ENCODE measurements around the gene ABLIM1. TPM values are rescaled to one million over a fixed set of nuclear protein-coding genes. Genes with fewer than 3 reads are reported as not detected.

ABLIM1 gene
- total RNA-seq, 1 donor from 2014 or later: 159 TPM

- DNase-seq: no peak
Measured at GRCh38 chr10:114646426-114646825, 11.6 kb downstream of the ABLIM1 start.

DNA sequence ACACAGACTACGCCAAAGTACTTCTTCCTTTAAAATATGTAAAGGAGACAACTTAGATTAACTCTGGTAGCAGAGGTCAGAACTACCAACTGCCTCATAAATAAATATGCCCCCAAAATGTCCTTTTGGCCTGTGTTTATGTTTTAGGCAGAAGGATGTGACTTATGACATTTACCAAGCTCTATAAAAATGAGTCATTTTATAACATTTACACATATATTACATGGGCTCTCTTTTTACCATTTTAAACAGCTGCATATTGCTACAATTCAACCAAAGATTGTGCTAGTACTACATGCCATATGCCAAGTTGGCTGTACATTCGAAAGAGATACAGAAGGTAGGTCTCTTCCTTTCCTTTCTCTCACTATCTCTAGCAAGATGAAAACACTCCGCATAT is 12.4 kb downstream of the ABLIM1 start:
- DNase-seq: no peak

DNA sequence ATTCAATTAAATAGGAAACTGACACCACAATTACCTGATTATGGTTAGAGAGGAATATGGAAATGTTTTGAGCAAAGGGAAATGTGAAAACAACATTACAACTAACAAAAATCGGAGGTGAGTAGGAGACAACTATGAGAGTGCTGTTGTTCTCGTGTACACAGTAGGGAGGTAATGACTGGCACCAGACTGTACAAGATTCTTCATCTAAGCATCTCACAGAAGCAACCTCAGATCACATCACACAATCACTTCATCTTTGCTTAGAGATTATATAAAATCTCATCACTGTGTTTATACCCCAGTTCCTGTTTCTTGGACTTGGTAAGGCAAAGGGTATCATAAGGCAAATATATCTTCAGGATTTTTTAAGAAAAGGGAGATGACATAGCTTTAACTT is 14.9 kb downstream of the ABLIM1 start:
- DNase-seq: no peak

DNA sequence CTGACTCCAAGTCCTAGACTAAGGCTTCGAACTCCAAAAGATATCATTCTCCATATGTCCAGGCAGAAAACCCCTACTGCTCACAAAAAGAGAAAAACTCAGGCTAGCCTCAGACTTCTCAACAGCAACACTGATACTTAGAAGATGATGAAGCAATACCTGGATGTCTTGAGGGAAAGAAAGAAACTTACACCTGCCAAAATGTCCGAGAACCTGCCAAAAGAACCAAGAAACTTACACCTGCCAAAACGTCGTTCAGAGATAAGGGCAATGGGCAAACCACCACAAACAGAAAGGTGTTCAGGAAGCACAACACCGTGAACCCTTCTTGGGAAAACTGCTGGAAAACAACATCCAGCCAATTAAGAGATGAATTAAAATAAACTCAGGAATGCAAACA is 15.3 kb downstream of the ABLIM1 start:
- DNase-seq: no peak

DNA sequence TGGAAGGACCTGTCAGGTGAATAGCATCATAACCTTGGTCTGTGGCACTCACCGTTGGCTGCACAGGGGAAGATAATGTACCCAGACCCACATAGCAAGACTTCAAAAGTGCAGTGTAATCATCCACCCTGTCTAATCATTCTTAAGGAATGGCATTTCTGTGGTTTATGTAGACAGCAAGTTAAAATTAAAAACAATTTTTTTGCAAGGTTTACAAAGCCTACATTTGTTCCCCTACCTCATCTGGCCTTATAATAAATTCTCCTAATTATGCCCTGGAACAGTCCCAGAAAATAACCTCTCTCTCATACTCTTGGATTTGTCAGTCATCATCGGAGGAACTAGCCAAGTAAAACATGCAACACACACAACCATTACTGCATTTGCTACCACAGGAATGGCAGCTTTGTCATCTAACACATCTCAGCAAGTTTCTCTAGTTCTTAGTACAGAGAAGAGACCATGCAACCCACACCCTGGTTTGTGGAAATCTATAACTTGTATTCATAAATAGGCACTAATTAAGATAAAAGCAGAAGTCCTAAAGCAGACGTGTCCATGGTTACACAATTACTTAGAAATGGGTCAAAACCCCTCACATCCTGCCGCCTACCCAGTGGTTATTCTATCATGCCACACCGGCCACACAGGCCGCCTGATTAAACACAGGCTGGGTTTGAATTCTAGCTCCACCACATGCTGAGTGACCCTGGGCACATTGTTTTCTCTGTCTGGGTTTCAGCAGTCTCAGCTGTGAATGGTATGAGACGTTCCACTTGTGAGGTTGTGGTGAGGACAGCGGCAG is 19.1 kb downstream of the ABLIM1 start:
- no peak for DNase-seq

- no peak for DNase-seq
Measured at GRCh38 chr10:114635797-114636550, 22.1 kb downstream of the ABLIM1 start.

GRCh38 chr10:114635101-114635500 is 23.0 kb downstream of the ABLIM1 start:
- DNase-seq: peak; percentile 38

DNA sequence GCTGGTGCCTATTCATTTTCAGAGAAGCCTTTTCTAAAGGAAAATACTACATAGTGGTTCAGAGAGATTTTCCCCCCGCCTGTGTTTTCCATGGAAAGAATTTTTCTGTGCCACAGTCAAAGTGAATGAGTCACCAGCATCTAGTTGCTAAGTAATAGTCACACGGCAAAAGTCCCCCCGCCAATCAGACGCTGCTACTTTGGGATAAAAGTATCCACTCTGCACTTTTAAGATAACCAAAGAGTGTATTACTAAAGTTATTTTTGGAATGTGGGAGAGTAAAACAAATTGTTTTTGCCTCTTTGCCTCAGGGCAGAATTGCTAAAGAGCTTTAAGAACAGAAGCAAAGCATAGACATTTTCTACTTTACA is 23.5 kb downstream of the ABLIM1 start:
- peak; percentile 90 for DNase-seq

DNA sequence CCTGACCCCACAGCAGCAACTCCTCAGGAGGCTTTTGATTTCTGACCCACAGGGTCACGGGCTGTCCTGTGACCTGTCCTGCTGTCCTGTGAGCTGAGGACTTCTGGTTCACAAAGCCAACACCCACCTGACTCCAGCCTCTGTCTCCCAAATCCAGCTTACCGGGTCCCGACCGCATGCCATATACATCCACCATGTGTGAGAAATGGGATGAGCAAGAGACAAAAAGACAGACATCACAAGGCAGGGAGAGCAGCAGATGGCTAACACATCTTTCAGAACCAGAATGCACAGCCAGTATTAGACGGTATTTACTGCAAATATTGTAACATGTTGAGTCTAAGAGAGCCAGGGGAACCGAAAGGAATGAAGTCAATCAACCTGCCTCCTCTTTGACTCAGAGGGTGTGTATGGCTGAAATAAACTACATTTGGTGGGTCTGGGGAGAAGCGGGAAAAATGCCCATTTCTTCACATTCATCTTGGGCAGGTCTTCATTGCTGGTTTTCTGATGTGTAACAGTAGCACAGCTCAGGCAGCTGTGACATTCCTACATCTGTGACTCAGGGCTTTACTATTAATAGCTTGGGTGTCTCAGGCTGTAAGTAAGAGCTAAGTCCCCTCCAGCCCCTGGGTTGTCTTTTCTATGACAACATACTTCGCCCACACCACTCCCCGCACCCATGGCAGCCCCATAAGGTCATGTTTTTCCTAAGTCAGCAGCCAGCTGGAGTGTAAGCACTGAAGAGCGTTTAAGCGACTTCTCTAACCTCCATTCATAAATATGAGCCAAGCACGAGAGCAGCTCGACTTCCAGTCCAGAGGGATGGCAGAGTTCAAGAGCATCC is 25.0 kb downstream of the ABLIM1 start:
- DNase-seq: peak; percentile 76

GRCh38 chr10:114631666-114632417 is 26.2 kb downstream of the ABLIM1 start:
- DNase-seq: peak; percentile 56

DNA sequence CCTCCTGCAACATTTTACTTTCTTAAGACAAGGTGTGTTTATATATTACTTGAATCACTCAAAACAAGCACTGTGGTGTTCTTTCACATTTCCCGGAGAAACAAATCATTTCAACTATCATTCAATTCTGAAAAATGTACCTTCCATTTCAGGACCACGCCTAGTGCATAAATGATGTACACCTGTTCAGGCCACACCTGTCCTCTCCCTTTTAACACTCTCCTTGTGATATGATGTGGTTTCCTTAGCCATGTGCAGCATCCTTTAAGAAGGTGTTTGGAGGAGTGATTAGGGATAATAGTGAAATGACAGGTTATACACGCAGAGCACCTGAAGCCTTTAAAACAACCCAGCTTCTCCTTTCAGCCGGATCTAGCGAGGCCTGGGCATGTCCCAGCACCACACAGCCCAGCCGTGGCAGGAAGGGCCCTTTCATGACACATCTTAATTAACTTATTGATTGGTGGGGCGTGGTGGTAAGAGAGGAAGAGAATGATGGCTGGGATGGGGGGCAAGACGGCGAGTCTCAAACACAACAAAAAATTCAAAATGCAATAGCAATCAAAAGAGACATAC is 26.9 kb downstream of the ABLIM1 start:
- no peak for DNase-seq

DNA sequence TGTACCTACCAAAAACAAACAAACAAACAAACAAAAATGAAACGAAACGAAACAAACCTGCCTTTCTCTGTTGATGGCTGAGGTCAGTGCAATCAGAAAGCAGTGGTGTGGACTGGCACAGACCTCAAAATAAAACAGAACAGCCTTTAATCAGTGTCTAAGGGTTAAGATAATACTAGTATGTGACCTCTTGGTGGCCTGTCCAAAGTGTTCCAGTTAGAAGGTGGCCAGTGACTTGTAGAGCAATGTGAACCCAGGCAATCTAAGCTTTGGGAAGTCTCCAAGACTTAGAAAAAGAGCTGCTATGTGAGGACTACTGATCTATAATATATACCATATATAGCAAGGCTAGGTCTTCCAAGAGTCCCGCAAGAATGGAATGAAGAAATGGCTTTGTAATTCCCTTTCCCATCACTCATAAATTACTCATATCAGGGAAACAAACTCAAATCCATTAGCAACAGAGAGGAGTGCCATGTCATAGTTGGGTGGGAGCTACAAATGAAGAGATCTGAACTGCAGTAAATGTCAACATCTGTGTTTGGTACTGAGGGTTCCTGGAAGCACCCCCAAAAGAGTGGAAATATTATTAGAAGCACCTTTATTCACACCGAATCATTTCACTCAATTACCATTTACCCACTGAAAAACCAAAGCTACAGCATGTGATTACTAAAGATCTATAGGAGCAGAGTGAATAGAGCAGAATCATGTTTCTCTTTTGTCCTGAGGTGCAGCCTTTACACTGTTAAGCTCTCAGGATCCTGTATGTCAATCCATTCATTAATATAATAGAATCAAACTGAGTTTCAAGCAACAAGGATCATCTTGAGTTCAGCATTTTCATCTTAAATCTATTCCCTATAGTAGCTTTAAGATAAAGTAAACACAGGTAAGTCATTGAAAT is 28.0 kb downstream of the ABLIM1 start:
- DNase-seq: no peak

DNA sequence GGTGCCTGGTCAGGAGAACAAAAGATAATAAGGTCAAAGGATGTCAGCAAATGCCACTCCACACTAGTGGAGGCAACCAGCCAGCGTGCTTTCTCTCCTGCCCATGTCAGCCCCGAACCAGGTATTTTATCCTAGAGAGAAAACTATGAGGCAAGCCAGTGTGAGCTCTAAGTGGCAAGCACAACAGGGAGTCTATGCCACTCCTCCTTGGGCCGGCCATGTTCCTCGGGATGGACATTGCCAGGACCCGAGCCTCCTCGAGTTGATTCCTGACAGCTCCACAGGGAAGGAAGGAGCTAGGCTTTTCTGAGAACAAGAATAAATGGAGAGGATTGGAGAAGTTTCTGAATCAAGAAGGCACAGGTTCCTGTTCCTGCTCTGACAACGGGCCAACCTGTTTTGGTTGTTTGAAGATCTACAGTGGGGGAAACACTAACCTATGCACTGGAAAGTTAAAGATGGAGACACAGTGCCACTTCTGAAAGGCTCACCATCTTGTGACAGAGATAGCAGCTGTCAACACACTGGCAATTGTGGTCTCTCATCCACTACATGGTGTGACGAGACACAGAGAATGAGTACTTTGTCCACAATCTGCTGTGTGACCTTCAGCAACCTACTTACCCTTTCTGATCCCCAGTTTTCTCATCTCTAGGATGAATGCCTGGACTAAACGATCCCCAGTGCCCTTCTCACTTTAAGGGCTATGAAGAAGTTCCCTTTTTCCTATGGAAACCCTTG is 28.8 kb downstream of the ABLIM1 start:
- no peak for DNase-seq

- no peak for DNase-seq
Measured at GRCh38 chr10:114628106-114628505, 30.0 kb downstream of the ABLIM1 start.

- no peak for DNase-seq
Measured at GRCh38 chr10:114626841-114627240, 31.2 kb downstream of the ABLIM1 start.

DNA sequence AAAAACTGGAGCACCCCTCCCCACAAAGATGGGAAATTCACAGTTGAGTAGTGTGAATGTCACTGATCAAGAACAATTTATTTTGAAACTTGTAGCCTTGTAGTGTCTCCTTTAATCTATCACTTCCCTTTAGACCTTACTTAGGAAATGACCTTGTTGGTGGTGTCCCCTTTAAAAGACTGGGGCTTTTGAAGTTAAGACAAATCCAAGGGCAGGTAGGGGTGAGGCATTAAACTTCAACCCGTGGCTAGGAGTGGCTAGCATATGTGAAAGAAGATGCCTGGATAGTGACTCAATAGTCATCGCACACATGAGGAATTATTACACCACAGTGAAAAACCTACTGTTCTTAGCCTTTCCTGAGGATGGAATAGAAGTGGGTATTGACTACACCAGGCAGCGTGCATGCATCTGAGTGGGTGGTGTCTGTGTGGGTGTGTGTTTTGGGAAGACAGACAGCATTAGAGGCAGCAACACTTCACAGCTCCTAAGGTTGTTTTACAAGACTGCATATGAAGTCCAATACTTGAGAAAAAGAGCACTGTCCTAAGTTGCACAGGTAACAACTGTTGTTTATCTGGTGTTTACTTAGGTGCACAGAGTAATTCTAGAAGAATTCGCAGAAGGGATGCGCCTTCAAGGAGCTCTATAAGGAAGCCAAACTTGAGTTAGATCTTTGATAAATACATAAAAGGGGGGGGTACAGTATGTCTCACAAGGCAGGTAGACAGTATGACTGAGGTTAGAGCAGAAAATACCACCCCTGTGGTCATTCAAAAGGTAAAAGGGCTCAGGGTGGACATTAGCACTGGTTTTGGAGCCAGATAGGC is 32.9 kb downstream of the ABLIM1 start:
- DNase-seq: peak; percentile 9

GRCh38 chr10:114624422-114624821 is 33.7 kb downstream of the ABLIM1 start:
- no peak for DNase-seq

- DNase-seq: peak; percentile 83
Measured at GRCh38 chr10:114623661-114624294, 34.3 kb downstream of the ABLIM1 start.

GRCh38 chr10:114623155-114623554 is 34.9 kb downstream of the ABLIM1 start:
- DNase-seq: no peak
